ENCODE data around the gene PPP1R15B. TPM values are rescaled to one million over a fixed set of nuclear protein-coding genes. Genes with fewer than 3 reads are reported as not detected.

Gene PPP1R15B
- total RNA-seq, 1 donor from 2014 or later: 42.1 TPM

DNA sequence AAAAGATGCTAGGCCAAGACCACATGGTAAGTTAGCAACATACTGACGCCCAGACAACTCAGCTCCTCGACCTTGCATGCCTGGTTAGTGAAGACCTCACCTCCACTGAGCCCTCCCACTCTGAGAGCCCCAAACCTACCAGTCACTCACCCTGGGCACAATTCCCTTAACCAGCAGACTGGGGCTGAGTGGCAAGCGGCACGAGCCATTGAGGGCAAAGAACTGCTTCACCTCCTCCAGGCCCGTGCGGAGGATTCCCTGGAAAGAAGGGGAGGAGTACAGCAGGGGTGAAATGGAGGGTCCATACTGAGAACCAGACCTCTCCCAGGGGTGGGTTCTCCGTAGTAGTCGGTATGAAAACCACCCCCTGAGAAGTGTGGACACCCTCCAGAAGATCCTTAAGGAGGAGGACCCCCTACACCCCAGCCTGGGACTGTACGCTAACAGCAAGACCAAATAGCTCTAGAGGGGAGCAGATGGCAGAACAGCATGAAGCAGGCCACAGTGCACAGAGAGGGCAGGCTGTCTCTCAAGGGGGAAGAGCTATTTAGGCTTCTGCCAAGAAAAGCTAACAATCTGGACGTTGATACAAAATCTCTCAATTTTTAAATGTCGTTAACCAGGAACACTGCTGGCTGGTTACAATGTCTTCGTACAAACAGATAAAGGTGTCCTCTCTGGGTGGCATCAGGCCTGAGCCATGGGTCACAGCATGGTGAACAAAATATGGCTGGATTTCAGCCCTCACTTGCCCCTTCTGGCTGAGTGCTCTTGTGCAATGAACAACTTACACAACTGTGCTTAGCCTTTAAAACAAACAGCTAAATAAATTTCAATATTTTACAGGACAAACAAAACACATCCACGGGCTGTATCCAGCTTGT lies 31.0 kb upstream of the PPP1R15B start:
- TF ChIP-seq, protein P1, sequence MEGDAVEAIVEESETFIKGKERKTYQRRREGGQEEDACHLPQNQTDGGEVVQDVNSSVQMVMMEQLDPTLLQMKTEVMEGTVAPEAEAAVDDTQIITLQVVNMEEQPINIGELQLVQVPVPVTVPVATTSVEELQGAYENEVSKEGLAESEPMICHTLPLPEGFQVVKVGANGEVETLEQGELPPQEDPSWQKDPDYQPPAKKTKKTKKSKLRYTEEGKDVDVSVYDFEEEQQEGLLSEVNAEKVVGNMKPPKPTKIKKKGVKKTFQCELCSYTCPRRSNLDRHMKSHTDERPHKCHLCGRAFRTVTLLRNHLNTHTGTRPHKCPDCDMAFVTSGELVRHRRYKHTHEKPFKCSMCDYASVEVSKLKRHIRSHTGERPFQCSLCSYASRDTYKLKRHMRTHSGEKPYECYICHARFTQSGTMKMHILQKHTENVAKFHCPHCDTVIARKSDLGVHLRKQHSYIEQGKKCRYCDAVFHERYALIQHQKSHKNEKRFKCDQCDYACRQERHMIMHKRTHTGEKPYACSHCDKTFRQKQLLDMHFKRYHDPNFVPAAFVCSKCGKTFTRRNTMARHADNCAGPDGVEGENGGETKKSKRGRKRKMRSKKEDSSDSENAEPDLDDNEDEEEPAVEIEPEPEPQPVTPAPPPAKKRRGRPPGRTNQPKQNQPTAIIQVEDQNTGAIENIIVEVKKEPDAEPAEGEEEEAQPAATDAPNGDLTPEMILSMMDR (IDR thresholded peaks at IDR 0.05; ENCODE audit: insufficient read depth, low read length, poor library complexity, severe bottlenecking): no peak
- DNase-seq (ENCODE audit: low read depth): no peak
- Histone ChIP-seq H3K27me3 (ENCODE audit: control insufficient read depth, insufficient read depth, low read length) (no peaks in the 10 kb centered on the region), H3K4me3 (ENCODE audit: low read depth, low read length) (no peak overlapping the region), H3K36me3 (ENCODE audit: control insufficient read depth, insufficient read depth, low read length) (no peaks in the 10 kb centered on the region)

DNA sequence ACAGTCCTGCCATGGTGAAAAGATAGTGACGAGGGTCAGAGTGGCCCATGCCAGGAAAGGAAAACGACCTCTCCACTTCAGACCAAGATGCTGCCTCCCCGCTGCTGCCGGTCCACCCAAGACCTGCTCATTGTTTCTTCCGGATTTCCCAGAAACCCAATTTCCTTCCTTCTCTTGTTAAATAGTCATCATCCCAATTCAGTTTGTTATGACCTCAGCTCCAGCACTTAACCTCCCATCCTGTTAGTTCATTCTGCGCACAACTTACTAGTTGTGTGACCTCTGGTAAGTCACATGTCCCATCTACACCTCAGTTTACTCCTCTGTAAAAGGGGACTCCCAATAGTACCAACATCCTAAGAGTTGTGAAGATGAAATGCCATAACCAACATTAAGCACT lies 29.9 kb upstream of the PPP1R15B start:
- Histone ChIP-seq H3K36me3 (ENCODE audit: control insufficient read depth, insufficient read depth, low read length) (no peaks in the 10 kb centered on the region), H3K27me3 (ENCODE audit: control insufficient read depth, insufficient read depth, low read length) (no peaks in the 10 kb centered on the region), H3K4me3 (ENCODE audit: low read depth, low read length) (no peak overlapping the region)
- TF ChIP-seq, protein P1 (IDR thresholded peaks at IDR 0.05; ENCODE audit: insufficient read depth, low read length, poor library complexity, severe bottlenecking): no peak
- no peak for DNase-seq (ENCODE audit: low read depth)

DNA sequence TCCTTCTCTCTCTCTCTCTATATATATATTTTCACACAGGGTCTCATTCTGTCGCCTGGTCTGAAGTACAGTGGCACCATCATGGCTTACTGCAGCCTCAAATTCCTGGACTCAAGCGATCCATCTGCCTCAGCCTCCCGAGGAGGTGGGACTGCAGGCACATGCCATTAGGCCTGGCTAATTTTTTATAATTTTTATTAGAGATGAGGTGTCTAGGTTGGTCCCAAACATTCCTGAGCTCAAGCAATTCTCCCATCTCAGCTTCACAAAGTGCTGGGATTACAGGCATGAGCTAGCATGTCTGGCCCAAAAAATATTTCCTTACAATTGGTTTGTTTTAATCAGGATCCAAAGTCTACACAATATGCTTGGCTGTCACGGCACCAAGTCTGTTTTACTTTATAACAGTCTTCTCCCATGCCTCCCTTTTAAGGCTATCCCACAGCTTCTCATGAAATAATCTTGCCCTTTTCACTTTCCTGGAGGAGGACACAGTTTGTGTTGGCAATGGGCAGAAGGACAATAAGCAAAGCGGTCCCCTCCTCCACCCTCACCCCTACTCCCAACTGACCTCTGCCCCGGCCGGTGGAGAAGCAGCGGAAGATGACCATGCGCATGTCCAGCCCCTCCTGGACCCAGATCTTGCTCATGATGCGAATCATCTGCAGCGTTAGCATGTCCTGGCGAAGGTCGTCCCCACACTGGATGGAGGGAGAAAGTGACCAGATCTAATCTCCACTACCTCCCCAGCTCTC lies 28.2 kb upstream of the PPP1R15B start:
- H3K27me3 ChIP-seq (ENCODE audit: control insufficient read depth, insufficient read depth, low read length): no peaks in the 10 kb centered on the region
- no peaks in the 10 kb centered on the region for H3K36me3 ChIP-seq (ENCODE audit: control insufficient read depth, insufficient read depth, low read length)
- no peak for DNase-seq (ENCODE audit: low read depth)
- no peak overlapping the region for H3K4me3 ChIP-seq (ENCODE audit: low read depth, low read length)
- TF ChIP-seq, protein P1 (IDR thresholded peaks at IDR 0.05; ENCODE audit: insufficient read depth, low read length, poor library complexity, severe bottlenecking): no peak

DNA sequence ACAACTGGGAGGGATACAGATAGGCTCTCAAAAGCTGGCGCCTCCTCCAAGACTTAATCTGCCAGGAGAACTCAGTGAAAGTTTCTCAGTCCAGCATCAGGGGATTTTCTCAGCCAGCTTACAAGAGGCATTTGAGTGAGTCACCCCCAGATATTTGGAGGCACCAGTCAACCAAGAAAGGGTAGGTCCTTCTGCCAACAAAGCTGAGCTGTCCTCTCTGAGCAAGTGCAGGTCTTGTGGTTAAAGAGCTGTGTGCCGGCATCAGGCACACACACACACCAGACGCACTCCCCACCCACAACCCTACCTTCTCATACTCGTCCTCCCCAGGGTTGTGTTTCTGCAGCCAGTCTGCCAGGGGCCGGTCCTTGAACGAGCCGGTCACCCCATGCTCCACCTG lies 27.0 kb upstream of the PPP1R15B start:
- Histone ChIP-seq H3K36me3 (ENCODE audit: control insufficient read depth, insufficient read depth, low read length) (peaks cover under 1% of the 10 kb centered on the region), H3K27me3 (ENCODE audit: control insufficient read depth, insufficient read depth, low read length) (no peaks in the 10 kb centered on the region), H3K4me3 (ENCODE audit: low read depth, low read length) (no peak overlapping the region)
- DNase-seq (ENCODE audit: low read depth): peak; percentile 99
- TF ChIP-seq, protein P1 (IDR thresholded peaks at IDR 0.05; ENCODE audit: insufficient read depth, low read length, poor library complexity, severe bottlenecking): no peak

DNA sequence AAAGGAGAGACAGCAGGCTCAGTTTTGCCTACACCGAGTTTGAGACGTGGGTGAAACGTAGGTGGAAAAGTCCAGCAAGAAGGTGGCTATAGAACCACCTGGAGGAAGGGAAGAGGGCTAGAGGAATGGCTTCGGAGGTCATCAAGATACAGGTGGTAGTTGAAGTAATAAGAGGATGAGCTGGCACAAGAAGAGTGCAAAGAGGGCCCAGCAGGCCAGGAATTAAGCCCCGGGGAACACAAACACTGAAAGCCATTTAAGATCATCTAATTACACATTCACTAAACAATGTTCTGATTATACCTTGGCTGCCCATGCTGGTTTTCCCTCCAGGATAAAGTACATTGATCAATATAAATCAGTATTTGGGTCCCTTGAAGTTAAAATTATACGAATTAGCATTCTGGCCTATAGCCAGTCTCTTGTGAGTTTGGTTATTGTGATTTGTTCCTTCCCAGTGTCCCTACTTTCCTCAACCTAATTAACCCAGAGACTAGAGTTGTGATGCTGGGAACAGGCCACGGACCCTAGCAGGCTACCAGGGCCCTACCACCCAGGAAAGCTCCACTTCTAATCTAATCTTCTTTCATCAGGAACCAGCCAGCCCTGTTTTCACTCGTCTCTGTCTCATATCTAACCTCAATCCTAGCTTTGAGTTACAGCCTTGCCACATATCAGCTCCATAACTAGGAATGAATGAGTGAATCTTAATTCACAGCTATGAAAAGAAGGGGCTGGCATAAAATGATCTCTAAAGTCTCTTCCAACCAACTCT lies 26.4 kb upstream of the PPP1R15B start:
- DNase-seq (ENCODE audit: low read depth): no peak

More for the DNA sequence above, 26.4 kb upstream of the PPP1R15B start:
- H3K36me3 ChIP-seq (ENCODE audit: control insufficient read depth, insufficient read depth, low read length): peaks cover 2% of the 10 kb centered on the region
- H3K27me3 ChIP-seq (ENCODE audit: control insufficient read depth, insufficient read depth, low read length): no peaks in the 10 kb centered on the region
- H3K4me3 ChIP-seq (ENCODE audit: low read depth, low read length): no peak overlapping the region
- TF ChIP-seq, protein P1 (IDR thresholded peaks at IDR 0.05; ENCODE audit: insufficient read depth, low read length, poor library complexity, severe bottlenecking): no peak
